Adipocyte (in vitro differentiated cells): ENCODE measurements around the gene AGBL4.
"Not testable (repeated sequence)": the region's sequence is repeated elsewhere in the genome, so short reads cannot be mapped to it uniquely, and the experiment has no call there.

Experiments used
- DNase-seq: peaks from one replicate; pipeline ENCODE4 v3.0.0-alpha.2; 2015; ENCODE audit warnings: low read depth
- H3K27me3 ChIP-seq: replicated peaks from 2 replicates; pipeline ENCODE4 v1.7.0; 2013; ENCODE audit warnings: mild to moderate bottlenecking, low read length, moderate library complexity; ENCODE audit not compliant: control insufficient read depth, insufficient read depth
- H3K36me3 ChIP-seq: 2 replicates; pipeline ENCODE4 v1.7.0; 2013; ENCODE audit warnings: low read length, mild to moderate bottlenecking, moderate library complexity; ENCODE audit not compliant: control insufficient read depth, insufficient read depth, severe bottlenecking
- H3K4me1 ChIP-seq: 2 replicates; pipeline ENCODE4 v1.7.0; 2013; ENCODE audit warnings: mild to moderate bottlenecking, low read length, moderate library complexity; ENCODE audit not compliant: control insufficient read depth, insufficient read depth
- H3K4me3 ChIP-seq: 2 replicates; pipeline ENCODE4 v1.7.0; 2013; ENCODE audit warnings: mild to moderate bottlenecking, low read length, moderate library complexity
- H3K9ac ChIP-seq: 2 replicates; pipeline ENCODE4 v1.7.0; 2013; ENCODE audit warnings: mild to moderate bottlenecking, low read length, moderate library complexity
- H3K9me3 ChIP-seq: 2 replicates; pipeline ENCODE4 v1.7.0; 2013; ENCODE audit warnings: mild to moderate bottlenecking, low read length, moderate library complexity; ENCODE audit not compliant: control insufficient read depth

AGBL4 gene

DNA sequence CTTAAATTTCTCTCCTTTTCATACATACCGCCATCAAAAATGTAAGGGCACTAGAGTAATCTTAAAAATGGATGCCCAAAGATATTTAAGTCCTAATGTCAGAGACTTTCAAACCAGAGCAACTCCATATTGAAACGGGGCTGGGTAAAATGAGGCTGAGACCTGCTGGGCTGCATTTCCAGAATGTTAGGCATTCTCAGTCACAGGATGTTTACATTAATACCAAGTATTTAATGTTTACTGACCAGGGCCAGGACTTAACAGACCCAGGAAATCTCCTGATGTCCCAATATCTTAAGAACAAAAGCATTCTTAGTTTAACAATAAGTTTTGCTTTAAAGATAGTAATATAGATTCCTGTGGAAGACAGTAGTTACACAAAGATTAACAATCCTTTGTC, 683.2 kb downstream of the AGBL4 start:
- H3K9ac ChIP-seq: no peak overlapping the region
- no peaks in the 10 kb centered on the region for H3K4me1 ChIP-seq
- no peaks in the 10 kb centered on the region for H3K36me3 ChIP-seq
- no peak overlapping the region for H3K4me3 ChIP-seq
- peaks cover 6% of the 10 kb centered on the region for H3K9me3 ChIP-seq
- no peak for DNase-seq
- no peaks in the 10 kb centered on the region for H3K27me3 ChIP-seq

DNA sequence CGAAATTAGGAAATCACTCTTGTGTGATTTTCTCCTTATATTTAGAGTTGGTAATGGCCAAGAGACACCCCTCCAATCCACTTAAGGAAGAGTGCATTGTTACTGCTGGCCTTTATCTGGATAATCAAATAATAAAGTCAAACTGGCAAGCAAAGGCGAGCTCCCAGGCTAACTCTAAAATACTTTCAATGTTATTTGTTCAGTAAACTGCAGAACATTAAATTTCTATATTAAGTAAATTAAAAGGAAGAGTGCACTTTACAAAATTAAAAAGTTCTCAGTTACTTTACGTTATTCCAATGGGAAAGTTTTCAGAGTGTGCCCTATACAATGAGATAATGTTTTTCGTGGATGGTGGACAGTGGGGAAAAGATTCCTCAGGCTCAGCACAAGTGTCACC, 684.7 kb downstream of the AGBL4 start:
- Histone ChIP-seq H3K27me3 (no peaks in the 10 kb centered on the region), H3K36me3 (no peaks in the 10 kb centered on the region), H3K4me3 (no peak overlapping the region), H3K9me3 (no peaks in the 10 kb centered on the region), H3K9ac (no peak overlapping the region), H3K4me1 (no peaks in the 10 kb centered on the region)
- DNase-seq: no peak

DNA sequence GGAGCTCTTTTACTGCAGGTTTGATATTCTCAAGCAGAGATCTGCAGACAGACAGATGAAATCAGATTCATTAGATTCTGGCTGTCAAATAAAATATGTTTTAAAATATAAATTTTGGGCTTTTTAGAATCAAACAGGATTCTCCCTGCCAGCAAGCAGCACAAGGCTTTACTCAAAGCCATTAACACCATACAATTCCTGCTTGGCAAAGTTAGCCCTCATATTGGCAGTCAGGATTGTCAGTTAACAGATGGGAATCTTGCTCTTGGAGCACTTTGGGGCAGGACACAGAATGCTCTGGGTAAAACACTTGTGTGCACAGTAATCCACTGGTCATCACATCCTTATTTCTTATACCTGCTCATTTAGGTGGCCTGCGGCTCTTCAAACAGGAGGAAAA, 686.5 kb downstream of the AGBL4 start:
- H3K4me3 ChIP-seq: no peak overlapping the region
- H3K4me1 ChIP-seq: no peaks in the 10 kb centered on the region
- H3K9ac ChIP-seq: no peak overlapping the region
- no peaks in the 10 kb centered on the region for H3K36me3 ChIP-seq
- no peak for DNase-seq
- no peaks in the 10 kb centered on the region for H3K27me3 ChIP-seq
- no peaks in the 10 kb centered on the region for H3K9me3 ChIP-seq

DNA sequence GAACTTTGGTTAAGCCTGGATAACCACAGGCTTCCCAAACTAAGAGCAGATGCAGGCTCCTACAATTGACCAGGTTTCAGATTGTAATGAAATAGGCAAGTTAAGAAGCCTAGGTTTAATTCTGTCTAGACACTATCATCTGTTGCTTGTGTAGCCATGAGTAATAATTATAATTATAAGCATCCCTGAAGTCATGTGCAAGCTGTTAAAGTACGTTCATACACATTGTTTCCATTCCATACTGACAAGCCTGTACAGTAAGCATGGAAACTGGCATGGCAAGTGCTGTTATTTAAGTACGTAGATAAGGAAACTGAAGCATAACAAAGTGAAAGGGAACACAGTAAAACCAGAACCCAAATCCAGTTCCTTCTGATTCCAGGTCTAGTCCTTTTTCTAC, 689.8 kb downstream of the AGBL4 start:
- H3K9me3 ChIP-seq: no peaks in the 10 kb centered on the region
- no peak for DNase-seq

DNA sequence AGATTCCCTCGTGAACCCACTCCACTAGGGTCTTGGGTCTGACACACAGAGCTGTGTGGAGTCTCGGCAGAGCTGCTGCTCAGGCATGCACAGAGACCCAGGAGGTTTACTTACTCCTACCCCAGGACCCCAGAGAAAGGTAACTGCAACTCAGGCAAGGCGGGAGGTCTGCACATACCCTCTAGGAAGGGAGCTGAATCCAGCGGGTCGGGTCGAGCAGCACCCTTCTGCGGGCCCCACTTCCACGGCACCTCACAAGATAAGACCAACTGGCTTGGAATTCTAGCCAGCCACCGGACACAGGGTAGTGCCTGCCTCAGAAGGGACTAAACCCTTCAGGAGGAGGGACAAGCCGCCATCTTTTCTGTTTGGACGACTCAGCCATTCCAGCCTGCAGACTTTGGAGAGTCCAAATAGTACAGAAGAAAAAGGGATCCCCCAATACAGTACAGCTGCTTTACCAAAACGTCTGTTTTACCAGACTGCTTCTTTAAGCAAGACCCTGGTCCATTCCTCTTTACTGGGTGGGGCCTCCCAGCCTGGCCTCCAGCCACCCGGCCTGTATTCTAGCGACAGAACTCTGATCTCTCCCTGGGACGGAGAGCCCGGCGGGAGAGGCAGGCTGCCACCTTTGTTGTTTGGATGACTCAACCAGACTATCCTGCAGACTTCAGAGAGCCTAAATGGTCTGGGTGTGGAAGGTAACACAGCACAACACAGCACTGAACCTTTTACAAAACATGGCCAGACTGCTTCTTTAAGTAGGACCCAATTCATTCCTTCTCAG, 692.5 kb downstream of the AGBL4 start:
- no peaks in the 10 kb centered on the region for H3K27me3 ChIP-seq
- no peaks in the 10 kb centered on the region for H3K9me3 ChIP-seq
- DNase-seq: no peak

More for the DNA sequence above, 689.8 kb downstream of the AGBL4 start:
- no peaks in the 10 kb centered on the region for H3K4me1 ChIP-seq
- no peak overlapping the region for H3K9ac ChIP-seq
- no peaks in the 10 kb centered on the region for H3K27me3 ChIP-seq
- no peak overlapping the region for H3K4me3 ChIP-seq
- no peaks in the 10 kb centered on the region for H3K36me3 ChIP-seq

DNA sequence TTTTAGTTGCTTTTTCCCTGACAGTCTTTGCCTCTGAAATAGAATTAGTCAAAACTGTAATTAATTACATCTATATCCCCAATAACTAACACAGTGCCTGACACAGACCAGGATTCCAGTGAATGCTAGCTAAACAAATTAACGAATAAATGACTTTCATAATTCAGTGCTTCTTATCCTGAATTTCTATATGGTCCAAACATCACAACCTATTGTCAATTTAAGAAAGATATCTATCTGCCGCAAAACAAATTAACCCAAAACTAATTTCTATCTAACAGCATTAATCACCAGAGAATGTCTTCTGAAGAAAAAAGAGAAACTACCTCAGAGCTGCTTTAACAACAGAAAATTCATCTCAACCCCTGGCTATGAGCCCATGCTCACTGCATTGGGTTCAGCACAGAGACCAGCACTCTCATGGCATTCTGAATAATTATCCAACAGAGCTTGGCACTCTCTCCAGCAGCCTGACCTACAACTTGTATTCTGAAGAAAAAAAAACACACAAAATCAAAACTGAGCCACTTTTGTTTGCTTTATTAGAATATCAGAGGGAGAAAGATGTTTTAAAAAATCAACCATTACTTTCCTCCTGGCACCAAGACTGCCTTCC, 699.7 kb downstream of the AGBL4 start:
- no peaks in the 10 kb centered on the region for H3K9me3 ChIP-seq
- H3K27me3 ChIP-seq: no peaks in the 10 kb centered on the region
- H3K9ac ChIP-seq: no peak overlapping the region
- no peaks in the 10 kb centered on the region for H3K36me3 ChIP-seq
- H3K4me1 ChIP-seq: no peaks in the 10 kb centered on the region
- DNase-seq: no peak
- no peak overlapping the region for H3K4me3 ChIP-seq

More for the DNA sequence above, 692.5 kb downstream of the AGBL4 start:
- Histone ChIP-seq H3K36me3 (no peaks in the 10 kb centered on the region), H3K4me3 (no peak overlapping the region), H3K4me1 (no peaks in the 10 kb centered on the region), H3K9ac (no peak overlapping the region)

DNA sequence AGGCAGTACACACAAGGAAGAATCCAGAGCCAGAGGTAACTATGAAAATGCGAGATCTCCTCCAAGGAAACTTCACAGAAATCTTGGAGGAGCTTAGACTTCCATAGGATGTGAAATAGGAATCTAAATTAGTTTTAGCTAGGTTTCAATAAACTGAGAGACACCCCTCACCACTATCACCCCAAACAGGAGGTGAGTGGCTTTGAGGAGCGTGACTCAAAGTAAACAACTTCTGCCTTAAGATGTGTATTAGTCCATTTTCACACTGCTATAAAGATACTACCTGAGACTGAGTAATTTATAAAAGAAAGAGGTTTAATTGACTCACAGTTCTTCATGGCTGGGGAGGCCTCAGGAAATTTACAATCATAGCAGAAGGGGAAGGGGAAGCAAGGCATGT, 703.3 kb downstream of the AGBL4 start:
- H3K4me3 ChIP-seq, H3K9me3 ChIP-seq, H3K36me3 ChIP-seq, H3K9ac ChIP-seq, H3K27me3 ChIP-seq, H3K4me1 ChIP-seq, DNase-seq: not testable (repeated sequence)

DNA sequence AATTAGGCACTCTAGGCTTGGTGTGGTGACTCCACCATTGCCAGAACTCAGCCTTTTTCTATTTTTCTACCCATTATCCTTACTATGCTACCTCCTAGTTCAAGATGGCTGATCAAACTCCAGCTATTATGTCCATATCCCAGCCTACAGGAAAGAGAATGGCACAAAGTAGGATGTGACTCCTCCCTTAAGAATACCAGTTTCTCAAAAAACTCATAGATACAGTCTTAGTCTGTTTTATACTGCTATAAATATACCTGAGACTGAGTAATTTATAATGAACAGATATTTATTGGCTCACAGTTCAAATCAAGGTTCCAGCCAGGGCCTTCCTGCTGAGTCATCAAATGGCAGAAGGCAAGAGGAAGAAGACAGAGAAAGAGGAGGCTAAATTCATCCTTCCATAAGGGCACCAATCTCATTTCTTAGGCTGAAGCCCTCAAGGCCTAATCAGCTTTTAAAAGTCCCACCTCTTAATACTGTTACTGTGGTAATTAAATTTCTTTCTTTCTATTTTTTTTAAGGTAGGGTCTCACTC, 704.3 kb downstream of the AGBL4 start:
- H3K27me3 ChIP-seq: no peaks in the 10 kb centered on the region
- no peak overlapping the region for H3K9ac ChIP-seq
- H3K9me3 ChIP-seq: no peaks in the 10 kb centered on the region
- no peaks in the 10 kb centered on the region for H3K36me3 ChIP-seq
- no peak for DNase-seq
- no peaks in the 10 kb centered on the region for H3K4me1 ChIP-seq
- H3K4me3 ChIP-seq: no peak overlapping the region

DNA sequence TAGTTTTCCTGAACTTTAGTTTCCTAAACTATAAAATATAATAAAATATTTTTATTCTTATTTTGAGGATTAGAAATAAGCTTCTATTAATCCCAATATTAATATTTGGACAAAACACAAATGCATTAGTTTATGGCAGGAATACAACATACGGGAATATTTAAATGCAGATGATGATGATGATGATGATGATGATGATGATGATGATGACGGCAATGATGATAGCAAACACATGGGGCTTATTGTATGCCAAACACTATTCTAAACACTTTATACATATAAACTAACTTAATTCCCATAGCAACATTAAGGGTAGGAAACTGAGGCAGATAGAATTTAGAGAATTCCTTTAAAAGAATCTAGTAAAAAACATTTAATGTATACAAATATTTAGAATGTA, 705.5 kb downstream of the AGBL4 start:
- Histone ChIP-seq H3K9ac (no peak overlapping the region), H3K27me3 (no peaks in the 10 kb centered on the region), H3K9me3 (no peaks in the 10 kb centered on the region), H3K36me3 (no peaks in the 10 kb centered on the region), H3K4me3 (no peak overlapping the region), H3K4me1 (no peaks in the 10 kb centered on the region)
- DNase-seq: no peak

DNA sequence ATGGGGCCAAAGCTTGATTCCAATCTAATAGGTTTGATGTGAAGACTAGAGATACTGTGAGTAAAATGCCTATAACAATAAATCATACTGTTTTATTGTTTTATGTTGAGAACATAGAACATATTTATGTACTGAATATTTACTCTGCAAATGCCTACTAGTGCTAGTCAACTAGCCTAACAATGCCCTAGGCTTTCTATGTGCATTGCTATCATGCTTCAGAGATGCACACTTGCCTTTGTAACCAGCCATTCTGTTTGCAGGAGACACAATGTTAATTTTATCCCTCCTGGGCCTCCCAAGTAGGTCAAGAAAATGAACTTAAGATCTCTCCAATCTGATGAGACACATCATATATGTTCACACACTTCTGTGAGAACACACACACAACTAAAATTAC, 716.3 kb downstream of the AGBL4 start:
- no peak overlapping the region for H3K4me3 ChIP-seq
- no peak overlapping the region for H3K9ac ChIP-seq
- H3K36me3 ChIP-seq: no peaks in the 10 kb centered on the region
- H3K9me3 ChIP-seq: no peaks in the 10 kb centered on the region
- DNase-seq: no peak
- H3K27me3 ChIP-seq: no peaks in the 10 kb centered on the region
- H3K4me1 ChIP-seq: no peaks in the 10 kb centered on the region

DNA sequence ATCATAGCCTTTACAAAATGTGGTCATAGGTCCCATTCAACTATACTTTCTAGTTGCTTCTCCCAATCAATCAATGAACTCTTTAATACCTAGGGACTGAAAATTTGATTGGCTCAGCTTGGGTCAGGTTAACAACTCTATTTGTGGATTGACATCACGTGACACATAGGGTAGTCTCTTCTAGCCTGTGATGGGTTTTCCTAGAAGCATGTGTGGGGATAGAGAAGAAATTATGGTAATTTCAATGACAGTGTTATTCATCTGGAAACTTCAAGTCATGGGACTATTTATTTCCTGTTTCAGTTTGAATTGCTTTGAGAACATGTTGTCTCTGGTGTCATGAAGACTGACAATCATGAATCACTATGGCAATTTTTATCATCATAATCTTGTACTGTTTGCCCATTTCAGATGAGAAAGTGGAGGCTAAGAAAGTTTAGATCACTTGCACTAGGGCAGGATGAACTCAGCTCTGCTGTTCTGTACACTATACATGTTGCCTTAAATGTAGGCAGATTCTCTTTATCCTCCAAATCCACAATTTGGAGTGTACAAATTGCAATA, 717.2 kb downstream of the AGBL4 start:
- no peak for DNase-seq
- Histone ChIP-seq H3K4me3 (no peak overlapping the region), H3K9ac (no peak overlapping the region), H3K36me3 (no peaks in the 10 kb centered on the region), H3K9me3 (no peaks in the 10 kb centered on the region), H3K4me1 (no peaks in the 10 kb centered on the region), H3K27me3 (no peaks in the 10 kb centered on the region)
